ENCODE results near the gene YIPF3. TPM values are rescaled to one million over a fixed set of nuclear protein-coding genes. Genes with fewer than 3 reads are reported as not detected.
A peak's percentile ranks its signal among the peaks of the same experiment; 100 is the strongest.

YIPF3 gene
- total and polyA plus RNA-seq, 10 of the 15 experiments (the other 5 are each of a cell fraction or from before 2014, with no cell fraction given): 20.5 to 88.8 (median 44.7) TPM

- ChIA-PET SMC1A (ENCODE audit: uncharacterized antibody, unreplicated experiment) (interaction anchor here (0.6 to 1.1 kb wide), 2 partner anchors 51 to 422 kb away, joined by 3 read pairs; no protein-coding TSS in a partner anchor), POLR2A (interaction anchor here (2.8 kb wide), 1 partner anchor 11 kb away, joined by 7 read pairs; no protein-coding TSS in a partner anchor), RAD21 (ENCODE audit: unreplicated experiment) (no interaction called here), CTCF (interaction anchor here (0.6 to 2.0 kb wide), 2 partner anchors 13 to 134 kb away, joined by 3 to 5 read pairs; no protein-coding TSS in a partner anchor)
- Histone ChIP-seq H3K27me3 (replicated peaks in 1 of 2; ENCODE audit: control insufficient read depth in 2 of 2, insufficient read depth in 2 of 2, low read length in 1 of 2) (no peaks in the 10 kb centered on the region), H3K27ac (ENCODE audit: control insufficient read depth, insufficient read depth) (no peak overlapping the region), H3K79me2 (ENCODE audit: control insufficient read depth, insufficient read depth, low read length) (peaks cover 40% of the 10 kb centered on the region), H3K4me2 (ENCODE audit: control insufficient read depth, insufficient read depth) (no peak overlapping the region), H3K4me3 (no peak overlapping the region), H3K4me1 (ENCODE audit: control insufficient read depth, insufficient read depth, low read length) (peaks cover 6% of the 10 kb centered on the region), H2AFZ (ENCODE audit: control insufficient read depth, low read depth, low read length) (no peak overlapping the region), H3K36me3 (ENCODE audit: control insufficient read depth in 2 of 2, insufficient read depth in 2 of 2, low read length in 1 of 2) (peaks cover 25 to 30% of the 10 kb centered on the region in 2 experiments), H3K9ac (ENCODE audit: control insufficient read depth, insufficient read depth, low read length) (no peak overlapping the region), H3K9me3 (replicated peaks; ENCODE audit: control insufficient read depth, insufficient read depth, low read length) (no peaks in the 10 kb centered on the region), H4K20me1 (ENCODE audit: control insufficient read depth, insufficient read depth) (no peaks in the 10 kb centered on the region)
- DNase-seq (ENCODE audit: low read depth, low spot score) (no peak), ATAC-seq (no peak), FAIRE-seq (no peak)
- intact Hi-C loops (cut with micrococcal nuclease; ENCODE audit: unreplicated experiment): no loop called here
- TF ChIP-seq TBL1XR1 (IDR thresholded peaks at IDR 0.05; ENCODE audit: low read depth, low read length) (no peak), POLR2A (IDR thresholded peaks at IDR 0.05; ENCODE audit: low read depth, low read length) (peak; percentile 62), ZNF217 (IDR thresholded peaks at IDR 0.05) (no peak), POLR2AphosphoS2 (IDR thresholded peaks at IDR 0.05; ENCODE audit: low read depth, low read length) (peak; percentile 22; the same call in 1 of the 2 replicates)
- TF ChIP-seq, protein P1, sequence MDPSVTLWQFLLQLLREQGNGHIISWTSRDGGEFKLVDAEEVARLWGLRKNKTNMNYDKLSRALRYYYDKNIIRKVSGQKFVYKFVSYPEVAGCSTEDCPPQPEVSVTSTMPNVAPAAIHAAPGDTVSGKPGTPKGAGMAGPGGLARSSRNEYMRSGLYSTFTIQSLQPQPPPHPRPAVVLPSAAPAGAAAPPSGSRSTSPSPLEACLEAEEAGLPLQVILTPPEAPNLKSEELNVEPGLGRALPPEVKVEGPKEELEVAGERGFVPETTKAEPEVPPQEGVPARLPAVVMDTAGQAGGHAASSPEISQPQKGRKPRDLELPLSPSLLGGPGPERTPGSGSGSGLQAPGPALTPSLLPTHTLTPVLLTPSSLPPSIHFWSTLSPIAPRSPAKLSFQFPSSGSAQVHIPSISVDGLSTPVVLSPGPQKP (IDR thresholded peaks at IDR 0.05; ENCODE audit: low read depth, low read length): no peak
- WGBS (ENCODE audit: insufficient coverage, insufficient replicate concordance, low lambda C conversion rate, missing lambda C conversion rate): 95% methylated on average over 8 of the region's 8 CpGs
- in situ Hi-C loops (cut with MboI): no loop called here
- BruUV-seq (replicated peaks): no TSS peak
Measured at GRCh38 chr6:43520097-43520496, 3.4 kb upstream of the YIPF3 start.

Data from GM12878 (cell line).